RPMI8226 (cell line): ENCODE results near the gene NEUROD4.

Source experiments
- DNase-seq: peaks from one replicate; pipeline ENCODE4 v3.0.0-alpha.2; 2015

The NEUROD4 gene

GRCh38 chr12:54998958-54999510 lies 20.7 kb upstream of the NEUROD4 start:
- peak; percentile 22 for DNase-seq

DNA sequence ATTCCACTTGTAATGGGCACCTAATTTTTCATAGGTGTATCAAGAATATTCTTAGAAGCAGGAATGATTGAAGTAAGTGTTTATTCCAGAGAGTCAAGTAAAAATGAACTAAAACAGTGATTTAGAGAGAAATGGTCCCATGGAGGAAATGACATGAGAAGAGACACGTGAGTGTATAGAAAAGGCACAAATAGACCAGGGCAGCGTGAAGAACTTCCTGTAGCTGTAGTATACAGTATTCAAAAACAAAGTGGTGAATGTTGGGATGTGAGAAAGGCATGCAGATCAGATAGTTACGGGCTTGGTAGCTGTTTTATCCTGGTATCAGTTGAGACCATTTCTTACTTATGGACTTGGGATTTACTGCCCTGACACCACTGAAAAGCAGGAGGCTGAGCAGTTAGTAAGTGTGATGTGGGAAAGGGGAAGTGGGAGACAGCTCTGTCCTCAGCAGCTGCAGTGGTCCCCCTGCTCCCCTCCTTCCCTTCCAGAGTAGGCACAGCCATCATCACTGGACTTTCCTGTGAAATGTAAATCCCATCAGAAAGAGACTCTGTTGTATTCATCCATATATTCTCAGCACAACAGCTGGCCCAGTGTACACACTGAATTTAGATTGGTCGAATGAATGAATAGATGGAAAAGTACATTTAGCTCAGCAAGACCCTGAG lies 18.4 kb upstream of the NEUROD4 start:
- DNase-seq = no peak

GRCh38 chr12:55002355-55002754 lies 17.4 kb upstream of the NEUROD4 start:
- no peak for DNase-seq

DNA sequence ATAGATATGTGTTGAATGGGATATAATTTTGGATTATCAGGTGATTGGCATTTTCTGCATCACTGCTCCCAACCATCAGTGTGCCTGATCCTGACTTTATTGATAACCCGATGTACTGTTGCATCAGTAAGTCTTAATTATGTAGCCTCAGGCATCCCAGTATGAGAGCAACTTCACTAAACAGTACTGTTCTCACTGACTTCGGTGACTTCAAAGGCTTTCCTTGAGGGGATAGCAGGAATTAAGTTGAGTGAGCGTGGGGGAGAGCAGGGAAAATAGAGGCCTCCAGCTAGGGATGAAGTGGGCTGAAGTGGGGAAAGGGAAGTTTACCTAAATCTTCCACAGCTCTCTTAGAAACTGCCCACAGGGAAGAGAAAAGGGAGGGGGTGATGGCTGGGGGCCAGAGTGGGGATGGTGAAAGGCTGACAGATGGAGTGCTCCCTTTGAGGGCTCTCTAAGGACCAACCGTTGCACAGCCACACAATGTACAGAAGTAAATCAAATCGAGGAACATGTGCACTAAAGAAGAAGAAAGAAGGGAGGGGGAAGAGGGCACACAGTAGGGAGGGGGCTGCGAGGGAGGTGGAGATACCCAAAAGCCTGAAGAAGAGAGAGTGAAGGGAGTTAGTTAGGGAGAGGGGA lies 10.7 kb upstream of the NEUROD4 start:
- DNase-seq = no peak

- no peak for DNase-seq
Observed at GRCh38 chr12:55017416-55017925, 2.3 kb upstream of the NEUROD4 start.

DNA sequence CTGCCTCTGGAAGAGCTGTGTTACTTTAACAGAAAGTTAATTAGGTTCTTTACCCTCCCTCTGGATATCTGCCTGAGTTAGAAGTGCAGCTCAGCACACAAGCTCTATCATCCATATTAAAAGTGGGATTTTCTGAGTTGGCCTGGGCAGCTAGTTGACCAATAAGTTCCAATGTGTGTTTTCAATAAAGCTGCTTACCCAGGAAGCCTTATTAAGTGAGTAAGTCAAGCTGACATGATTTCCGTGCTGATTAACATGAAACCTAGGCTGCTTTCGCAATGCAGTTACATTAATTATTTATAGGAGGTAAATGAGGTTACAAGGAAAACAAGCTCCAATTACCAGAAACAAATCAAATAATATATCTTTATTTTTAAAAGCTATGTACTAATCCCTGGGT lies 4.8 kb downstream of the NEUROD4 start:
- DNase-seq = no peak

DNA sequence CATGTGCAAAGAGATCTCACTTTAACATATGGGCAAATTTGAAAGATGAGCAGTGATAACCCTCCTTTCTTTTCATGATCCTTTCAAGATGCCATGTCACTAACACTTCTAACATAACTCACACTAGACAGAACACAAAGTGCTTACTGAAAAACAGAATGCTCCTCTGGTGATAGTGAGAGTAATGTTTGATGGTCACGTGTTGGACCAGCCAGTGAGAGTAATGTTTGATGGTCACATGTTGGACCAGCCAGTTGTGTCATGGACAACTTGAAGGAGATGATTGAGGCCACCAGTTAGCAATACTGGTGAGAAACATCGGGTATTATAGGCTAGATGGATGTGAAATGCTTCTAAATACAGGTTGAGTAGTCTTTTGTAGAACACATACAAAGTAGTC lies 5.7 kb downstream of the NEUROD4 start:
- no peak for DNase-seq

DNA sequence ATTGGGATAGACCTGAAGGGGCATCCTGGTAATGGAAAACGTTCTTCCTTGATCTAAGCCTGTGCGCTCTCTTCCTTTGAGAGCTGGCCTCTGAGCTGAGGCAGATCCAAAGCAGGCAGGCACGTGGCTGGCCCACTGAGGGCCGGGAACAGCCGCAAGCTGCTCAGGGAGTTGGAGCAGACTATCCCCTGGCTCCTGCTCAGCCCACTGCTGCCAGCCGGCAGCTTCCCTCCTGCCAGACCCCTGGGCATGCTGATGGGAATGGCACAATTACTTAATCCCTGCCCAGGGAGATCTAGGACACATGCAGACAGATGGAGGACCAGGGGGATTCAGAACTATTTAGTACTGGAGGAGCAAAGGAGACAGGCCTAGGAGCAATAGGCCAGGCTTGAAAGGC lies 14.4 kb downstream of the NEUROD4 start:
- DNase-seq = no peak

GRCh38 chr12:55036326-55037115 lies 16.7 kb downstream of the NEUROD4 start:
- no peak for DNase-seq

DNA sequence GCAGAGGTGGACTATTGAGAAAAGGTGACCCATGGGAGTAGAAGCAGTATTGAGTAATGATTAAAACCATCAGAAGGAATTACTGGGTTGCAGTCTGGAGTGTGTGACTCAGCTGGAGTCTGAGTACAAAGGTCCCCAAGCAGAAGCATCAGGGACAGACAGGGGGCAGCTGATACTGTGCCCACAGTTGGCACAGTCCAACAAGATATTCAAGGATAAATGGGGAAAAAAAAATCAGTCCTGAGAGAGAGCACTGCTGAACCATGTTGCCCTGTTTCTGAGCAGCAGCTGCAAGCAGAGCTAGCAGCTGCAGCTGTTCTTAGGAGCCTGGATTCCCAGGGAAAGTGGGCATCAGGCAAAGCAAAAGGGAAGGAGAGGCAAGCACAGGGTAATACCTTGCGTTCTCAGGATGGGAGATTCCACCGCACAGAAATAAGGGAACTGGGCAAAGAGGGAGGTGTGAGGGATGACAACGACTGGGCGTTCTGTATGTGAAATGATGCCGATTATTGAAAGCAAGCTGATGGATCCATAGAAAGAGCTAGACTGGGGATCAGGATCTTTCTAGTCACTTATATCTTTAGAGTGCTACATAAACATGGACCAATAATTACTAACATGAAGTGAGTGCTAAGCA lies 17.7 kb downstream of the NEUROD4 start:
- no peak for DNase-seq

DNA sequence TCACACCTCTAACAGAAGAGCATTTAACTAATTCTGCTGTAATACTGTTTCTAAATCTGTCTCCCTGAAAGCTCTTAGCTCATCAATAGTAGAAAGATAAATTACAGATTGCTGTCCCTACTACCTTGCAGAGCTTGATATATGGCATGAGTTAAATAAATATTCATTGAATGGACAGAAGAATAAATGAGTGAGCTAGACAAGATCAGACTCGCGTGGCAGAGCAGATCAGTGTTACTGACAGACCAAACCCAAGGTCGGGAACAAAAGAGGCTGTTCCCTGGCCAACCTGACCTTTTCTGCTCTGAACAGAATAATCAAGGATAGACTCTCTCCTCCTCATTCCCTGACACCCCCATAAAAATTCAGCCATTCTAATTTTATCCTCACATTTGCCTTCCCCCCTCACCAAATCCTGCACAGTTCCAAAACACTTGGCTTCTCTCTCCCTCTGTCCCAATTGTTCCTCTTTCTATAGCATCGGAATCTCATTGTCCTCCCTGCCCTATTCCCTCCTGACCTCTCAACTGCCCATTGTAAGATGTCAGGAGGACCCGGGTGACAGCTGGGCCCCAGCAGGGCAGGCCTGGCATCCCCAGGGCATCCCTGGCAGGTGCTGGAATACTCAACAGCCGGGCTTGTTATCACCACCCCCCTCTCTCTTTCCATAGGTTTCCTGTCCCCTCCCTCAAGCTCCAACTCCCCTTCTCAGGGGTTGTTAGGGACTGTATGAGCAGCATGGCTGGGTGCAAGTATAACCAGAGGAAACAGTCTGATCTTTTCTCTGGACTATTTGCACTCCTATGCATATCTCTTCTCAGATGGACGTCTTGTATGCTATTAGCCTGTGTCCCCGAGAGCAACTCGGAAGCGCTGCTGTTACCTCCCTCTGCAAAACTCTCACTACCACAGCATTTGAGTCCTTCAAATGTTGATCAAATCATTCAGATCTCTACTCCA lies 19.9 kb downstream of the NEUROD4 start:
- DNase-seq = no peak

GRCh38 chr12:55041345-55042055 lies 21.7 kb downstream of the NEUROD4 start:
- DNase-seq = no peak

GRCh38 chr12:55043542-55043941 lies 23.8 kb downstream of the NEUROD4 start:
- DNase-seq = peak; percentile 5

- no peak for DNase-seq
Observed at GRCh38 chr12:55044135-55044534, 24.4 kb downstream of the NEUROD4 start.

DNA sequence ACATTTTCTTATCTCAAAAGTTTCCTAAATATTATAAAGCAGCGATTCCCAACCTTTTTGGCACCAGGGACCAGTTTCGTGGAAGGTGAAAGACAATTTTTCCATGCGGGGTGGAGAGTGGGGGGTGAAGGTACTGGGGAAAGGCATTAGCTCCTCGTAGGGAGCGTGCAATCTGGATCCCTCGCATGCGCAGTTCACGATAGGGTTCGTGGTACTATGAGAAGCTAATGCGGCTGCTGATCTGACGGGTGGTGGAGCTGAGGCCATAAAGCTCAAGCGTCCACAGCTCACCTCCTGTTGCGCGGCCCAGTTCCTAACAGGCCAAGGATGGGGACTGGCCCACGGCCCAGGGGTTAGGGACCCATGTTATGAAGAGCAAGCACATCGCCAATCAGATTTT lies 29.9 kb downstream of the NEUROD4 start:
- no peak for DNase-seq

DNA sequence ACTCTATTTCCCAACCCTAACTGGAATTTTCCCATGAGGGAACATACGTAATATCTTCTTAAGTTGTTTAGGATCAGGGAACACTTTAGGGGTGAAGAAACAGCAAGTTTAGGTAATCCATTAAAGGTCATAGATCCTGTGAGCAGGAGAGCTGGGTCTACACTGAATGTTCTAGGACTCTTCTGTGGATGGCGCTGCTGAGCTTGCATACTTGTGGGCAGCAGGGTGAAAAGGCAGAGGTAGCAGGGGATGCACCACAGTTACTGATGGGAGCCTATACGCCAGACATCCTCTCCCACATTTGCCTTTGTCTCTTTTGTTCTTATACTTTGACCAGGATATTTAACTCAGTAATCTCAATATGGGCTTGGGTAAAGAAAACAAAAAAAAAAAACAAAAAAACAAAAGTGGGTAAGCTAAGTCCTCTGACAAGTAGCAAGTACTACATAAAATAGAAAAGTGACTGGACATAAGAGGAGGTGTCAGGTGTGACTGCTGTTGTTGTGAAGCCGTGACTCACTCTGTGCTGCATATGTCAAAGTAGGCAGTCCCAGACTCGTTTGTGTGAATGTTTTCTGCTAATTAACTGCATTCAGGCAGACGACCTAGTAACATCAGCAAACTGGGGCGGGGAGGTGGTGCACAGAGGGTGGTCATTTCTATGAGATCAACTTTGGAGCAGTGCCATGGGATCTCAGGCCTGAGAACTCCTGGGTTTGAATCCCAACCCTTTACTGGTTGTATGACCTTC lies 31.6 kb downstream of the NEUROD4 start:
- no peak for DNase-seq

- DNase-seq = no peak
Observed at GRCh38 chr12:55057481-55057880, 37.7 kb downstream of the NEUROD4 start.

DNA sequence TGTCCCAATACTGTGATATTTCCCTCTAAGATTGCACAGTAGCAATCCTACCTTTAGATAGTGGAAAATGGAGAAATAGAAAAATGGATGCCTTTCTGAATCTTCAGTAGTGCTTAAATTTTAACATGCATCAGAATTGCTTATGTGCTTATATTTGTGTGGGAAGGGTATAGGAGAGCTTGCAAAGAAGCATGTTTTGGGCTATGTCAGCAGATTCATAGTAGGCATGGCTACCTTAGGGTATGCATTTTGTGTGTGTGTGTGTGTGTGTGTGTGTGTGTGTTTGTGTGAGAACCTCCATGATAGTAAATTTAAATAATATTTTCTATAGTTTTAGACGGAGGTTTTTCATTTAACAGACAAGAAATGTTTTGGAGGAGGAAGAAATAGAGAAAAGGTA lies 38.3 kb downstream of the NEUROD4 start:
- no peak for DNase-seq

- DNase-seq = no peak
Observed at GRCh38 chr12:55058776-55059175, 39.0 kb downstream of the NEUROD4 start.

DNA sequence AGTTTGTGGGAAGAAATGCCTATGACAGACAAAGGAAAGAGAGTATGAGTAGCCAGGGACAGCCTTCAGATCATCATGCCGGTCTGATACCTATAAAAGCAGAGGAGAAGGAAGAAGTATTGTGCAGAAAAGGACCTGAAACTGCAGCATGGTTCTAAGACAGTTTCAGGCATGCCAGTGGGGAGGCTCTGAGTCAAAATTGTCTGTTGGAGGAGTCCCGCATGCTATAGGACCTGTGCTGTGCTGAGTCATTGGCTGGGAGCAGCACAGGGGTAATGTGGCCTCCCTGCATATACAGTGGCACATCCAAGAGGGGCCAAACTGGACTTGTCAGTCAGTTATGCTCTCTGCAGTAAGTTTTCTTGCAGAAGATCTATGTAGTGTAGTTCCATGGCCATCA lies 40.7 kb downstream of the NEUROD4 start:
- peak; percentile 69 for DNase-seq
